ENCODE data around the gene AUTS2. TPM values are rescaled to one million over a fixed set of nuclear protein-coding genes. Genes with fewer than 3 reads are reported as not detected.

AUTS2 gene
- total and polyA plus RNA-seq, 2 donors, result 13.4 to 87.7 TPM

DNA sequence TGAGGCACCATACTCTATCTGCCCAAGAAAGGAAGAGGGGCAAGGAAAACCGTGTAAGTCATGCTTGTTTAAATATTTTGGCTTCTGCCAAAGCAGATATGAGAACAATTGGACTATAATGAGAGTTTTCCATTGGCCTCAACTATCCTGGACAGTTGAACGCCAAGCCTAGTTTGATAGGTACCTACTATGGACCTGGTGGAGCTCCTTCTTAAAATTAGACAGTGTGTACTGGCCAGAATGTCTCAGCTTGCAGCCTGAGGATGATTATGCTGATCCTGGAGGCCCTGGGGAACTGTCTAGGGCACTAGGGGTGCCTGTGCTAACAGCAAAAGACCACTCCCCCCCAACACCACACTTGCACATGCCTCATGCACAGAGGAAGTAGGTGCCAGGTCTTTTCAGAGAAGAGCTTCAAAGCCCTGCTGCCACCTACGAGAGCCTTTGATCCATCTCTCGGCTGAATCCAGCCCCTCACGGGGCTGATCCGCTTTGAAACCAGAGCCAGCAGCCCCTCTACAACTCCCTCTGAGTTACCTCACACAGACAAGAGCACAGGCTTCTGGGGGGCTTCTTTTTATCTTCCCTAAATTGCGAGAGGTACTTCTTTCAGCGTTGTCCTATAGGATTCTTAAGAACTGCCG is 1059.8 kb downstream of the AUTS2 start:
- Histone ChIP-seq H3K4me3 (ENCODE audit: low read depth, low read length) (no peak overlapping the region), H3K27ac (ENCODE audit: low read depth) (no peak overlapping the region), H3K36me3 (ENCODE audit: insufficient read depth) (no peaks in the 10 kb centered on the region), H3K4me1 (ENCODE audit: insufficient read depth) (no peaks in the 10 kb centered on the region)
- no peak for DNase-seq (ENCODE audit: extremely low spot score)
- 89% methylated on average over 9 of the region's 9 CpGs for WGBS

DNA sequence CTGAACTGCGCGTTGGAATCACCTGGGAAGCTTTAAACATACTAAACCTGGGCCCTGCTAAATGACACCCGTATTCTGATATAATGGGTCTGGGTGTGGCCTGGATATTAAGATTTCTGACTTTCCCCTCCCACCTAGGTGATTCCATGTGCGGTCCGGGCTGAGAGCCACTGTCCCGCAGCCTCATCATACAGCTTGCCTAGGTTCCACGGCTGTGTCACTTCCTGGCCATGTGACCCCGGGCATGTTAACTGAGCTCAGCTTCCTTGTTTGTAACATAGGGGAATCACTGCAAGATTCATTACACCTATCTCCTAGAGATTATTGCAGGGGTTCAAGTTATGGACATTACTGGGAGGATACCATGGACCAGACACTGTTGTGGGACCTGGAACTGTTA is 1061.0 kb downstream of the AUTS2 start:
- Histone ChIP-seq H3K4me3 (ENCODE audit: low read depth, low read length) (no peak overlapping the region), H3K27ac (ENCODE audit: low read depth) (no peak overlapping the region), H3K36me3 (ENCODE audit: insufficient read depth) (no peaks in the 10 kb centered on the region), H3K4me1 (ENCODE audit: insufficient read depth) (no peaks in the 10 kb centered on the region)
- no peak for DNase-seq (ENCODE audit: extremely low spot score)
- 91% methylated on average over 8 of the region's 8 CpGs for WGBS

DNA sequence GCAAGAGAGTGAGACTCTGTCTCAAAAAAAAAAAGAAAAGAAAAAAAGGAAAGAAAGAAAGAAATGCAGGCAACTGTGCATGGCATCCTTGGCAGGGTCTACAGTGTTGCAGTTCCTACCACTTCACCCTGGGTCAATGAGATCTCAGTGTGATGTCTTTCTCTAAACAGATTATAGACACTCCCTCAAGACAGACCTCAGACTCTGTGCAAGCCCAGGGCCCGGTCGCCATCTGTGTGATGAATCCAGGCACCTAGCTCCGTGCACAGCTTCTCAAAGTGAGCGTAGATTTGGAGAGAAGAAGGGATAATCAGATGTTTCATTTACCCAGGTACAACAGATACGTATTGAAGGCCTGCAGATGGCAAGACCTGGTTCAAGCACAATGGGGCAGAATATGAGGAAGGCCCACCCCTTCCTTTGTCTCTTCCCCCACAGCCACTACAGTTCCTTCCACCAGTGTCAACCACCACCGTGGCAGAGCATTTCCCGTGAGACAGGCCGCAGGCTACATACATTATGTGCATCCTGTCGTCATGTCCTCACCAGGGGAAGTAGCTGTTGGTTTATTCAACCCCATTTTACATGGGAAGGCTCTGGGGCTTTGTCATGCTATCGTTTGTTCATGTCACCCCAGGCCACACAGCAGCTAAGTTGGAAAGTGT is 1062.0 kb downstream of the AUTS2 start:
- WGBS, result 91% methylated on average over 10 of the region's 10 CpGs
- H3K4me3 ChIP-seq (ENCODE audit: low read depth, low read length), result no peak overlapping the region
- no peak for DNase-seq (ENCODE audit: extremely low spot score)
- no peaks in the 10 kb centered on the region for H3K36me3 ChIP-seq (ENCODE audit: insufficient read depth)
- H3K4me1 ChIP-seq (ENCODE audit: insufficient read depth), result no peaks in the 10 kb centered on the region
- no peak overlapping the region for H3K27ac ChIP-seq (ENCODE audit: low read depth)

DNA sequence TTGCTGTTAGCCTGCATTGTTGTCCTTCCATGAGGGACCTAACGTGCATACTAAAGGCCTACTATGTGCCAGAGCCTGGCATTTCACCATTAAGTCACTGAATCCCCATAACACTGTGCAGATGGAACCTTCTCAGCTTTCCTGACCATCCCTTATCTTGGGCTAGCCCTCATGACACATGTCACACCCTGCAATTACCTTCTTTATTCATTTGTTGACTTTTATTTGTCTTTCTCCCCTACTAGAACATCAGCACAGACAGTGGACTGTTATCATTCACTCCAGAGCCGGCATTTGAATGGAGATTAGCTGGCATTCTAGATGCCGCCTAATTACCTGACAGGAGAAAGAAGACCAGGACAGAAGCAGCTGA is 1062.5 kb downstream of the AUTS2 start:
- no peaks in the 10 kb centered on the region for H3K4me1 ChIP-seq (ENCODE audit: insufficient read depth)
- no peak overlapping the region for H3K27ac ChIP-seq (ENCODE audit: low read depth)
- no peak for DNase-seq (ENCODE audit: extremely low spot score)
- no peak overlapping the region for H3K4me3 ChIP-seq (ENCODE audit: low read depth, low read length)
- no peaks in the 10 kb centered on the region for H3K36me3 ChIP-seq (ENCODE audit: insufficient read depth)
- WGBS, result 96% methylated on average over 3 of the region's 3 CpGs

DNA sequence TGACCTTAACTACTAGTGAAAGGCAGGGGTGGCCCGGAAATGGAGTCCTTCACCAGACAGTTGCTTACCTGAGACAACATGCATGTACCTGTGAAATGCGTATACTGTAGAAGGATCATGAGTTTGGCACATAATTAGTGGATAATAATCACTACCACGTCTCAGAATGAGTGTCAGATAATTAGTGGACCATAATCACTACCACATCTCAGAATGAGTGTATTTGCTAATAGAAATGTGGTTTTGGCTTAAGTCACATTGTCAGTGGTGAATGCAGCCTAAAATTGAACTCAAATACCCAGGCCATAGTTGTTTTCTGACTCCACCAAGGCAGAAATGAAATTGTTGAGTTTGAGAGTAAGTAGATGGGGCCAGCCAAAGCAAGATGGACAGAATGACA is 1065.4 kb downstream of the AUTS2 start:
- H3K36me3 ChIP-seq (ENCODE audit: insufficient read depth), result no peaks in the 10 kb centered on the region
- no peak for DNase-seq (ENCODE audit: extremely low spot score)
- H3K27ac ChIP-seq (ENCODE audit: low read depth), result no peak overlapping the region
- WGBS, result 61% methylated on average over 3 of the region's 3 CpGs
- no peak overlapping the region for H3K4me3 ChIP-seq (ENCODE audit: low read depth, low read length)
- H3K4me1 ChIP-seq (ENCODE audit: insufficient read depth), result no peaks in the 10 kb centered on the region

DNA sequence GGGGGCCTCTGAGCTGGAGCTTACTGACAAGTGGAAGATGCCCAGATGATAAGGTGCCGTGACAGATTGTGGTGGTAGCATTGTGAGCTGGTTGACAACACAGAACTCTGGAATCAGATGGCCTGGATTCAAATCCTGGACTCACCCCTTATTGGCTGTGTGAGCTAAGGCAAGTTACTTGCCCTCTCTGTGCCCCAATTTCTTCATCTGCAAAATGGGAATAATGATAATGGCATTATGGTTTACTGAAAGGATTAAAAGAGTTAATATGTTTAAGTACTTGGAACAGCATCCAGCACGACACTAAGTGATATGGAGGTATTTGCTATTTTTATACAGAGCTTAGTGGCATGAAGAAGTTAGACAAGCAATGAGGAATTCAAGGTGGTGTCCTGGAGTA is 1067.7 kb downstream of the AUTS2 start:
- Histone ChIP-seq H3K4me3 (ENCODE audit: low read depth, low read length) (no peak overlapping the region), H3K36me3 (ENCODE audit: insufficient read depth) (no peaks in the 10 kb centered on the region), H3K4me1 (ENCODE audit: insufficient read depth) (no peaks in the 10 kb centered on the region), H3K27ac (ENCODE audit: low read depth) (no peak overlapping the region)
- 86% methylated on average over 2 of the region's 2 CpGs for WGBS
- no peak for DNase-seq (ENCODE audit: extremely low spot score)

DNA sequence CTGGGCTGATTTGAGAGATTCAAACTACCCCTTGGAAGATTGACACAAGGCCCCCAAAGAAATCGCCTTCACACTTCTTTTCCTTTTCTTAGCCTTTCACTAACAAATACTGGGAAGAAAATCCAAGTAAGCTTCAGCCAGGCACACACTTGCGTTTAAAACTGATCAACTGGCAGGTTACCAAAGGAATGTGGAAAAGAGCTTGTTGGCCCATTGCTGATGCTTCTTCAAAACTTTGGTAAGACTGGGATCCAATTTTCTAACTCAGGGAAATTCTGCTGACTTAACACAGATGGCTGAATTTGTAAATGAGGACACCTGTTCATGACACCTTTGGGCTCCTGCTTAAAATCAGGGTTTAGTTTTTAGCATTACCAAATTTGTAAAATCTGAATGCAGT is 1069.1 kb downstream of the AUTS2 start:
- H3K4me1 ChIP-seq (ENCODE audit: insufficient read depth), result no peaks in the 10 kb centered on the region
- no peak for DNase-seq (ENCODE audit: extremely low spot score)
- H3K27ac ChIP-seq (ENCODE audit: low read depth), result no peak overlapping the region
- no peaks in the 10 kb centered on the region for H3K36me3 ChIP-seq (ENCODE audit: insufficient read depth)
- no peak overlapping the region for H3K4me3 ChIP-seq (ENCODE audit: low read depth, low read length)
- WGBS, result 87% methylated on average over 2 of the region's 2 CpGs

DNA sequence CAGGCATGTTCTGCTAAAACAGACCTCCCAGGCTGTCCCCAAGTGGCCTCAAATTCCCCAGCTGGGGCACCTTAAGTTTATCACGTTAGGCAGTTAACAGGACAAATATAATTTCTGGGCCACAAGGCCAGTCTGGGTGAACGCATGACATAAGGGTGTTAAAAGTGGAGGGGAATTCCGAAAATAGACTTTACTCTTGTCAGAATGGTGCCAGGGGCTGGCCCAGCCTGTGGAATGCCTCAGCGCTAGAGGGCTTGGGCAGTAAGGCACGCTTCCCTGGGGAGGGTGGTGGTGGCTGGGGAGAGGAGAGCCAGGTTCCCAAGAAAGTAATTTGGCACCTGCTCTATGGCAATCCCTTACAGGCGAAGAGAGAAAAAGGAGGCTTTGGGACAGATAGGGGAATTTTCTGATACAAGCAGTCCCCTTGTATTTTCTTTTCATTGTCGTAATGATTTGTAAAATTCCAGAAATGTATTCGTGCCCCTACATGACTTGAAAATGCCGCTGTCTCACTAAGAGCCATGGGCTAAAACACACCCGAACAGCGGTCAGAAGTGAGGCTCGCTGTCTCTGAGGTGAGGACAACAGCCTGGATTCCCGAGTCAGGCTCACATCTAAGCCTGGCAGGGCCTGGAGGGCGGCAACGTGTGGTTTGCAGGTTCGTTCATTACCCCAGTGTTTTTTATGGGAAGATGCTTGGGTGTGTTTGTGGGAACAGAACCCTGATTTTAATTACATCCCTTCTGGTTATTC is 1070.5 kb downstream of the AUTS2 start:
- no peaks in the 10 kb centered on the region for H3K4me1 ChIP-seq (ENCODE audit: insufficient read depth)
- WGBS, result 82% methylated on average over 16 of the region's 16 CpGs
- no peak for DNase-seq (ENCODE audit: extremely low spot score)
- no peak overlapping the region for H3K27ac ChIP-seq (ENCODE audit: low read depth)
- no peak overlapping the region for H3K4me3 ChIP-seq (ENCODE audit: low read depth, low read length)
- H3K36me3 ChIP-seq (ENCODE audit: insufficient read depth), result no peaks in the 10 kb centered on the region

DNA sequence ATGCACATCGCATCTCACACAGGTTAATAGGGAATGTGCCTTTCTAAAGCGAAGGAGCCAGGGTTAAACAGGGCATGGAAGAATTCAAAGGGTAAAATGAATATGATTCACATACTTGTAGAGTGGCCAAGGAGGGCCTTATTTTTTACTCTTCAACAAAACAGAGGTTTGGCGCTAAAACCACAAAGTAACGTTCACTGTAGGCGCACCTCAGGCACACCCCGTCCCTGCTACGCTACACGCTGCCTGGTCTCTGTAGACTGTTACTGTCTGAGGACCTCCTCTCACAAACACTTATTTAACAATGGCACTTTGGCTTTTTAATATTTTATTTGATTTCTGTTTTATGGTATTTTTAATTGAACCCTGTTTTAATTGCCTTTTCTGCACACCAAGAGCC is 1071.6 kb downstream of the AUTS2 start:
- Histone ChIP-seq H3K27ac (ENCODE audit: low read depth) (no peak overlapping the region), H3K4me3 (ENCODE audit: low read depth, low read length) (no peak overlapping the region), H3K36me3 (ENCODE audit: insufficient read depth) (no peaks in the 10 kb centered on the region), H3K4me1 (ENCODE audit: insufficient read depth) (no peaks in the 10 kb centered on the region)
- DNase-seq (ENCODE audit: extremely low spot score), result no peak
- WGBS, result 96% methylated on average over 8 of the region's 8 CpGs

DNA sequence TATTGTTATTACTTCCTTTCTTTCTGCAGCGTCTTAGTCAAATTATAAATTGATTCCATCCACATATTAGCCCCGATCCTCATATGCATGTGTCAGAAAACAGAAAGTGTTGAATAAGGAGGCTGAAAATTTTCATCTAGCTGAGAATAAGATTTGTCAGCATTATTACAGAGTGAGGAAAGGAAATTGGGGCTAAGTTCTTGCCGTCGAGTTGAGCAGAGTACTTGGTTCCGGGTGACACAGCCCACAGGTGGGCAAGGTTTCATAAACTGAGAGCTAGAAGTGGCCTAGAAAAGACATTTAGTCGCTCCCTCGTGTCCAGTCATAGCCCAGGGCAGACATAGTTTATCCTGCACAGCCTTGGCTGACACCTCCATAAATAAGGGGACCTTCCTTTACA is 1072.0 kb downstream of the AUTS2 start:
- Histone ChIP-seq H3K4me3 (ENCODE audit: low read depth, low read length) (no peak overlapping the region), H3K36me3 (ENCODE audit: insufficient read depth) (no peaks in the 10 kb centered on the region), H3K4me1 (ENCODE audit: insufficient read depth) (no peaks in the 10 kb centered on the region), H3K27ac (ENCODE audit: low read depth) (no peak overlapping the region)
- DNase-seq (ENCODE audit: extremely low spot score), result no peak
- 91% methylated on average over 7 of the region's 7 CpGs for WGBS

DNA sequence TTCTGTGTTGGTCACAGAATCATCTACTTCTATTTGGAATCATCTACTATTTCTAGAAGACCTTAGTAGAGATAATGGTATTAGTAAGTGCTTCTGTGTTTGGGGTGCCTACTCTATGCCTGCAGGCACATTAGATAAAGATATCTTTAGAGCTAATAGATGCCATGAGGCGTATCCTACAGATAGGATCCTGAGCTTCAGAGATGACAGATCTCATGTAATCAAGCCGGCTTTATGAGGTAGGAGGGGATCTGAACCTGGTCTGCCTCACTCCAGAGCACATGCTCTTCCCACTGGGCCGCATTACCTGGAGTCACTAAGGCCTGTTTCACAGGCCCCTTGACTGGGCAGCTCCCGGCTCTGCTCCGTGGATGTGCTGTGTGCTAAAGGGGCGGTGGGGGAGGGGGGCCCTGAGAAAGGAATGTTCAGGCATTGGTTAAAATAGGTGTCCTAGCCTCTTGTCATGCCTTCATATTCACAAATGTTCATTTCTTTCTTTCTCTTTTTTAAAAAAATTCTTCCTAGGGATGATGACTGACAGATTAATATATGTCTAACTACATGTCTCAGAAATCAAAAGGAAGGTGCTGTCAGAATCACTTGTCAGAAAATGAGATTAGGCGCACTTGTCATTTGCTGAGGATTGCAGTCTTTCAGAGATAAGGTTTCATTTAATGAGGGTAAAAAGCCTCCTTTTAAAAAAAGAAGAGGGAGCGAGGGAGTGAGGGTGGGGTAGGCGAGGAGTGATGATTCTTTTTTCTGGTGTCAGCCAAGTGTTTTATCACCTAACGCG is 1075.7 kb downstream of the AUTS2 start:
- WGBS, result 87% methylated on average over 11 of the region's 11 CpGs
- H3K36me3 ChIP-seq (ENCODE audit: insufficient read depth), result no peaks in the 10 kb centered on the region
- no peak for DNase-seq (ENCODE audit: extremely low spot score)
- H3K27ac ChIP-seq (ENCODE audit: low read depth), result no peak overlapping the region
- no peaks in the 10 kb centered on the region for H3K4me1 ChIP-seq (ENCODE audit: insufficient read depth)
- H3K4me3 ChIP-seq (ENCODE audit: low read depth, low read length), result no peak overlapping the region

DNA sequence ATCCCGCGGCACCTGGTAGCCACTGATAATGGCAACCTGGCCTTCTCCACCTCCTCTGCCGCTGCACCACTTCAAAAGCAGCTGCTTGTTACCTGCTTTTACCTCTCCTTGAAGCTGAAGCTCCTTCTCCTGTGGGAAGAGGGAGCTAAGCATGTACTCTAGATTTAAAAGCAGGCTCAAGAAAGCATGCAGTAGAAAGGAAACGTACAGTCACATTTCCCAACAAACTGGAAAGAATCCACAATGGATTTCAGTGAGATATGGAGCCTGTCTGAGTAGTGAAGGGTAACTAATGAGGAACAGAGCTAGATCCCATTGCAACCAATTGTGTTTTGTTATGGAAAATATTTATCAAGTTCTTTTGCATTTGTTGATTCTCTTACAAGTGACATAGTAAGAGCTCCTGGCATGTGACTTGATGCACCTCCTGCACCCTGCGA is 1076.3 kb downstream of the AUTS2 start:
- no peak overlapping the region for H3K4me3 ChIP-seq (ENCODE audit: low read depth, low read length)
- no peak for DNase-seq (ENCODE audit: extremely low spot score)
- H3K4me1 ChIP-seq (ENCODE audit: insufficient read depth), result no peaks in the 10 kb centered on the region
- H3K27ac ChIP-seq (ENCODE audit: low read depth), result no peak overlapping the region
- WGBS, result 77% methylated on average over 5 of the region's 5 CpGs
- H3K36me3 ChIP-seq (ENCODE audit: insufficient read depth), result no peaks in the 10 kb centered on the region

DNA sequence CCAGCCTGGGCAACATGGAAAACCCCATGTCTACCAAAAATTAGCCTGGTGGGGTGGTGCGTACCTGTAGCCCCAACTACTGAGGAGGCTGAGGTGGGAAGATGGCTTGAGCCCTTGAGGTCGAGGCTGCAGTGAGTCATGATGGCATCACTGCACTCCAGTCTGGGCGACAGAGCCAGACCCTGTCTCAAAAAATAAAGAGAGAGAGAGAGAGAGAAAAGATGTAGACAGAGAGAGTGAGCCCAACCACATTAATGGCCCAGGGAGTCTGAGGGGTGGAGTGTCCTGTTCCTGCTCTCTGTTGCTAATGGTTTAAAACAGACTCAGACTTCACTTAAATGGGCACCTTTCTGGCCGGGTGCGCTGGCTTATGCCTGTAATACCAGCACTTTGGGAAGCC is 1078.0 kb downstream of the AUTS2 start:
- WGBS, result 91% methylated on average over 5 of the region's 5 CpGs
- no peak overlapping the region for H3K27ac ChIP-seq (ENCODE audit: low read depth)
- DNase-seq (ENCODE audit: extremely low spot score), result no peak
- no peaks in the 10 kb centered on the region for H3K36me3 ChIP-seq (ENCODE audit: insufficient read depth)
- H3K4me3 ChIP-seq (ENCODE audit: low read depth, low read length), result no peak overlapping the region
- no peaks in the 10 kb centered on the region for H3K4me1 ChIP-seq (ENCODE audit: insufficient read depth)
